ENCODE results near the gene POLA1. TPM values are rescaled to one million over a fixed set of nuclear protein-coding genes. Genes with fewer than 3 reads are reported as not detected.

The POLA1 gene
- total RNA-seq, 2 donors from 2014 or later, result 24.4 to 53.6 TPM

GRCh38 chrX:24673424-24673823 is 20.3 kb upstream of the POLA1 start:
- WGBS, 2 experiments (ENCODE audit: insufficient coverage in 1 of 2, insufficient read length in 1 of 2), result 71% methylated on average over 2 of the region's 2 CpGs; no CpG with 5 or more reads in 1 of the 2 experiments
- H3K9me3 Mint-ChIP-seq, result no peaks in the 10 kb centered on the region
- no peaks in the 10 kb centered on the region for H3K36me3 Mint-ChIP-seq (ENCODE audit: low read depth)
- Histone ChIP-seq H3K36me3 (ENCODE audit: control insufficient read depth, insufficient read depth, low read length) (no peaks in the 10 kb centered on the region), H3K27ac (ENCODE audit: low read depth, low read length) (peak overlapping the region; percentile 51), H3K4me3 (ENCODE audit: low read length) (no peak overlapping the region), H3K27me3 (ENCODE audit: control insufficient read depth, insufficient read depth, low read length, poor library complexity, severe bottlenecking) (no peaks in the 10 kb centered on the region), H3K9me3 (ENCODE audit: control insufficient read depth, low read length) (no peaks in the 10 kb centered on the region), H3K4me1 (ENCODE audit: control insufficient read depth, insufficient read depth, low read length) (no peaks in the 10 kb centered on the region), H3K9ac (ENCODE audit: extremely low read depth, low read length, poor library complexity, severe bottlenecking) (no peak overlapping the region)
- no peak for DNase-seq
- H3K4me3 Mint-ChIP-seq, result no peak overlapping the region
- no peaks in the 10 kb centered on the region for H3K27me3 Mint-ChIP-seq (ENCODE audit: insufficient read depth)
- TF ChIP-seq CTCF (conservative IDR thresholded peaks at IDR 0.05), result no peak
- peaks cover 16% of the 10 kb centered on the region for H3K4me1 Mint-ChIP-seq
- H3K27ac Mint-ChIP-seq, result no peak overlapping the region

- Mint-ChIP-seq H3K27me3 (ENCODE audit: insufficient read depth) (no peaks in the 10 kb centered on the region), H3K36me3 (ENCODE audit: low read depth) (no peaks in the 10 kb centered on the region), H3K4me1 (peaks cover 16% of the 10 kb centered on the region), H3K9me3 (no peaks in the 10 kb centered on the region), H3K27ac (no peak overlapping the region), H3K4me3 (no peak overlapping the region)
- Histone ChIP-seq H3K27ac (ENCODE audit: low read depth, low read length) (no peak overlapping the region), H3K9me3 (ENCODE audit: control insufficient read depth, low read length) (no peaks in the 10 kb centered on the region), H3K4me1 (ENCODE audit: control insufficient read depth, insufficient read depth, low read length) (no peaks in the 10 kb centered on the region), H3K4me3 (ENCODE audit: low read length) (no peak overlapping the region), H3K27me3 (ENCODE audit: control insufficient read depth, insufficient read depth, low read length, poor library complexity, severe bottlenecking) (no peaks in the 10 kb centered on the region), H3K9ac (ENCODE audit: extremely low read depth, low read length, poor library complexity, severe bottlenecking) (no peak overlapping the region), H3K36me3 (ENCODE audit: control insufficient read depth, insufficient read depth, low read length) (no peaks in the 10 kb centered on the region)
- DNase-seq, result peak; percentile 60
- WGBS, 2 experiments (ENCODE audit: insufficient coverage in 1 of 2, insufficient read length in 1 of 2), result 34% methylated on average over 5 of the region's 5 CpGs; no CpG with 5 or more reads in 1 of the 2 experiments
- peak; percentile 84 for TF ChIP-seq CTCF (conservative IDR thresholded peaks at IDR 0.05)
These were observed 17.2 kb upstream of the POLA1 start for GRCh38 chrX:24676403-24677024.

DNA sequence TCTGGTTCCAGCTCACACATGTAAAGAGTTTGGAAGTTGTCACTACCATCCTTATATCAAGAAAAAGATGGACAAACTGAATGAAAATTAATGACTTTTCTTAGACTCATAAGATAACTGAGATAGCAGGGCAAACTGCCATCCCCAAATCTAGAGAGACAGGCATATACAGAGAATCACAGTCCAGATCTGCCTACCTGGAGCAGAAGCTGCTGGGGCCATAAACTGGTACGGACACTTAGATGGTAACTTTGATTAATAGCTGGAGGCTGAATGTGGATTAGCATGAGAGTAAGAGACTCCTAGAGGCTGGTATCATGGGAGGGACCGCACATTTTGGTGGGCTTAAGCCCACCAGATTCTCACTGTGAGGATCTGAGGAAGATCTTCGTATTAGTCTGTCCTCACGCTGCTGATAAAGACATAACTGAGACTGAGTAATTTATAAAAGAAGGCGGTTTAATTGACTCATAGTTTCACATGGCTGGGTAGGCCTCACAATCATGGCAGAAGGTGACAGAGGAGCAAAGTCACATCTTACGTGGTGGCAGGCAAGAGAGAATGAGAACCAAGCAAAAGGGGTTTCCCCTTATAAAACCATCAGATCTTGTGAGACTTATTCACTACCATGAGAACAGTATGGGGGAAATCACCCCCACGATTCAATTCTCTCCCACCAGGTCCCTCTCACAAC is 10.8 kb upstream of the POLA1 start:
- no peaks in the 10 kb centered on the region for H3K36me3 Mint-ChIP-seq (ENCODE audit: low read depth)
- H3K27ac Mint-ChIP-seq, result no peak overlapping the region
- no peaks in the 10 kb centered on the region for H3K9me3 Mint-ChIP-seq
- Histone ChIP-seq H3K4me1 (ENCODE audit: control insufficient read depth, insufficient read depth, low read length) (no peaks in the 10 kb centered on the region), H3K4me3 (ENCODE audit: low read length) (no peak overlapping the region), H3K36me3 (ENCODE audit: control insufficient read depth, insufficient read depth, low read length) (no peaks in the 10 kb centered on the region), H3K9ac (ENCODE audit: extremely low read depth, low read length, poor library complexity, severe bottlenecking) (no peak overlapping the region), H3K9me3 (ENCODE audit: control insufficient read depth, low read length) (no peaks in the 10 kb centered on the region), H3K27me3 (ENCODE audit: control insufficient read depth, insufficient read depth, low read length, poor library complexity, severe bottlenecking) (no peaks in the 10 kb centered on the region), H3K27ac (ENCODE audit: low read depth, low read length) (no peak overlapping the region)
- WGBS, 2 experiments (ENCODE audit: insufficient coverage in 1 of 2, insufficient read length in 1 of 2), result 90 to 96% methylated on average over 2 to 5 of the region's 7 CpGs
- H3K4me3 Mint-ChIP-seq, result no peak overlapping the region
- TF ChIP-seq CTCF (conservative IDR thresholded peaks at IDR 0.05), result no peak
- no peaks in the 10 kb centered on the region for H3K4me1 Mint-ChIP-seq
- DNase-seq, result no peak
- H3K27me3 Mint-ChIP-seq (ENCODE audit: insufficient read depth), result peaks cover 8% of the 10 kb centered on the region
